Activated gamma-delta T cell treated with anti-CD3 and anti-CD28 coated beads, Interleukin-2, amount 50 U/mL, for 16 hours (primary cell): ENCODE data around the gene TSC22D1.

Experiments used
- DNase-seq: peaks from one replicate; pipeline ENCODE4 v3.0.0-alpha.2; 2020; ENCODE audit warnings: low read depth

Gene TSC22D1

DNA sequence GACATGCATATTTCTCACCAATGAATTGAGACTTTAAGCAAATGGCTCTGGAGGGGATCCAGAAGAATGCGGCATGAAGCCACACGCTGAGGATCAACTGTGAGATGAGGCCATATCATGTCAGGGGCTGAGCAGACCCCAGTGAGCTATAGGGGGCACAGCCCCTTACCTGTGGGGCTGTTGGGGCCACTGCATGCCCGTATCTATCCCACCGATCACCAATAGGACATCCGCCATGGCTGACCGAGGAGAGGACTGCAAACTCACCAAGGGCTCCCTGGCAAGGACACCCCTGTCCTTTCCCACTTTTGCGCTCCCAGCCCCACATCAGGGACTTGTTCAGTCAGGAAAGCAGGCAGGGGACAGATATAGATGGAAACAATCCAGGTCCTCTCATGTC lies 124.5 kb downstream of the TSC22D1 start:
- DNase-seq = no peak

DNA sequence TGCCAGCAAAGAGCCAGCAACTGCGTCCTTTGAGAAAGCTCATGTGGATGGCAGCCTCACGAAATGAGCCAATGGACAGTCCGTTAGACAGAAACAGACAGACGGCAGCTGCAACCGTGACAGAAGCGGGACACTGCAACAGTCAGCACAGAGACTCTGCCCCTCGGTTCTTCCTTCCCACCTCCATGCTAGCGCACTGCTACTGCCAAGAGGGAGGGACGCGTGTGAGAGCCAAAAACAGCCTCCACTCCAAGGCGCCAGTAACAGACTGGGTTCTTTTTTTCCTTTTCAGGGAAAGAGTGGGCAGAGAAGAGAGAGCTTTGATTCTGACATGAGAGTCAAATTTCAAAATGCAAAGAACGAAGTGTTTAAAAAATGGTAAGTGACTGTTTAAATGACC lies 125.0 kb downstream of the TSC22D1 start:
- no peak for DNase-seq

DNA sequence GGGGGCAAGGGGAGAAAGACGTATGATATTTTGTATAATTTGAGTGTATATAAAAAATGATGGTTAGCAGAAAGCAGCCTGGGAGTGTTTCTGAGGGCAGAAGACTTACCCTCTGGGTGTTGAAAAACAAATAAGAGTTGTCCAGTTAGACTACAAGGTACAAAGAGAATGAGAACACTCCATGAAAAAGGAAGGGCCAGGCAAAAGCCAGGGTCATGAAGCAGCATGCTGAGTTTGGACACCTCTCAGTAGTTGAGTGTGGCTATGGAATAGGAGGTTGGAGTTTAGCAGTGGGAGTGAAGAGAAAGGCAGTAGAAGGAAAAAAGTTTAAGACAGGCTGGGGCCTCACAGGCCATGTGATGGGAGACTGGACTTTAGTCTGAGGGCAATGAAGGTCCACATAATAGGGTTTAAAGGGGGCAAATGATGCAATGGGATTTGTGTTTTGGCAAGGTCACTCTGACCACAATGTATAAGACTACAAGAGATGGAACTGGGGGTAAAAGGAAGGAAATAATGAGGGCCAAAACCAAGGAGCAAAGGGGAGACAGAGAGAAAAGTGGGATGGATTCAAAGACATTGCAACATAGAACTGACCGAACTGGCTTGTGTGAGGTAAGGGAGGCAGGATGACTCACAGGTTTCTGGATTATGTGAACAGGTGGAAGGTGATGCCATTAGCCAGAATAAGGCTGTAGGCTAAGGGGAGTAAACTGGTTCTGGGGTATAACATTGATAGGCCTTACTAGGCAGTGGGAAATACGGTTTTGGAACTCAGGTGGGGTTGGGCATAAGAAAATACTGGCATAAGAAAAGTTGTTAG lies 125.9 kb downstream of the TSC22D1 start:
- no peak for DNase-seq

DNA sequence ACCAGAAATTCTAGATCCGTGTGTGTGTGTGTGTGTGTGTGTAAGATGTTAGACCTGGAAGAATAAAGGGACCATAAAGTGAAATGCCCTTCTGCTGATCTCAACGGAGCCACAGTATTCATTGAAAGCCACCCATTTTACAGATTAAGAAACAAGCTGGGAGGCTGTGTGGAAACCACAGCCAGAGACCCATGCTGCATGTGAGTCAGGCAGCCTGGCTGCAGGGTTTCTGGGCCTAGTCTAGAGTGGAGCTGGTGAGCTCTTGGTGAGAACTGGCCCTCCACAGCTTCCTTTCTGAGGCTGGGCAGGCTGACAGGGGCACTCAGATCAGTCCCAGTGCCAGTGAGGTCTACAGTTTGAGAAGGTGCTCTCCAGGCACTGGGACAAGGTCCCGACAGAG lies 127.3 kb downstream of the TSC22D1 start:
- DNase-seq = no peak

DNA sequence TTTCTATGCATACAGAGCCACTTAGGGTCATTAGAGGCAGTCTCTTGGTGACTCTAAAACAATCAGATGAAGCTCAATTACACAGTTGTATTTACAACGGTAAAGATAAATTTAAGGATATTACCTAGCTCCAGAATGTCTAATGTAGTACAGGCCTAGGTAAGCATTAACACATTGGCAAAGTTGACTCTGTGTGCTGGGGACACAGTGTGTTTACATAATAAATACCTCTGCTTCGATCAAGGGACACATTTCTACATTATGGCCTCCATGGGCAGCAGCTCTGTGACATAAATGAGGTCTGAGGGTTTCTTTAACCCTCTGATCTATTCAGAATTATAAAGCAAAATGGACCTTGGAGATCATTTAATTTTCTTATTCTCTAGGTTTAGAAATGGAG lies 127.8 kb downstream of the TSC22D1 start:
- no peak for DNase-seq

DNA sequence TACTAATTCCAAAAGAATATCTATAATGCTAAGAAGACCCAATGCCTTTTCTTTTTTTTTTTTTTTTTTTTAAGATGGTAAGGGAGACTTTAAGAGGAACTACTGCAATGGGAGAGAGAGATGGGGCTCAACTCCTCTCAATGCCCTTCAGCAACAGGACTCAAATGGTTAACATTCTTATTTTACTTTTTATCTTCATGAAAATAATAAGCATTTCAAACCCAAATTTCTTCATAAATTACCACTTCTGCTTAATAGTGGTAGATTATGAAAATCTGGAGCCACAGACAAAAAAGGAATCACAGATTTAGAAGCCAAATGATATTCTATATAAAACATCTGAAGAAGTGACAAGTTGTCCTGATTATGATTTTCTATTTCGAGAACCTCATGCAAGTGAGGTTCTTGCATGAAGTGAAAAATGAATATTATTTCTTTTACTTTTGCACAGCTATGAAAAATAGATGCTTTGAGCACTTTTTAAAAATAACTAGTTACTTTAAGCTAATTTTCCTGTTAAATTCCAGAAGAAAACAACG lies 128.3 kb downstream of the TSC22D1 start:
- DNase-seq = no peak

DNA sequence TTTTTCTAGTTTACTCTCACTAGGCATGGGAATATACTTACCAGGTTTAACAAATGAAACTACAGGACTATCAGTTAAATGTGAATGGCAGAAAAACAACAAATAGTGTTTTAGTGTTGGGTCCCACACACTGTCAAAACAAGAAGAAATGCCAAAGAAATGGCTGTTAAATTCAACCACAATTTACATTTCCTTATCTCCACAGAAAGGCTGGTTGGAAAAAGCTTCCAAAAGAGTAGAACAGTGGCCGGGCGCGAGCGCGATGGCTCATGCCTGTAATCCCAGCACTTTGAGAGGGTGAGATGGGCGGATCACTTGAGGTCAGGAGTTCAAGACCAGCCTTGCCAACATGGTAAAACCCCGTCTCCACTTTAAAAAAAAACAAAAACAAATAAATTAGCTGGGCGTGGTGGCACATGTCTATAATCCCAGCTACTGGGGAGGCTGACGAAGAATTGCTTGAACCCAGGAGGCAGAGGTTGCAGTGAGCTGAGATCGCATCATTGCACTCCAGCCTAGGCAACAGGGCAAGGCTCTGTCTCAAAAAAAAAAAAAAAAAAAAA lies 136.0 kb downstream of the TSC22D1 start:
- no peak for DNase-seq

DNA sequence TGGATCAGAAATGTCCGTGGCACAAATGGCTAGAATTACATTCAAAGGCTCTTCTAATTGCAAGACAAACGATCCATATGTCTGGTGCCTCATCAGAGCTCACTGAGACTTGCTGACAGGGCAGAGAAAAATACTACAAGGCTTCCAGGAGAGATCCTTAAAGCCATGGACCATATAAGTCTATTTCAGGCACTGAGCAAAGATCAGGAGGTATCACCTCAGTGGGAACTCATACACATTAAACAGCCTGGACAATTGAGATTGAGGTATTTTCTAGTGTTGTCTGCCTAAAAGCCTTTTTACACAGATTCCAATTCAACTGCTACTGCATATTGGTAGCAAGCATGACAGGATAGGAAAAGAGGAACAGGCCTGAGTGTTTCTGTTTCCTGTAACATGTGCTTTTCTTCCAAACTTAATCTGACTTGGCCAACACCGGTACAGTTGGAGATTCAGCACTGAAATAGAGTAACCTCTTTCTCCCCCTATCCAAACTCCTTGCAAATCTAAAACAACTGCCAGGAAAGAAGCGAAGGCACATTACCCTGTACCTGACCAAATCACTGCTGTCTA lies 136.6 kb downstream of the TSC22D1 start:
- DNase-seq = no peak

DNA sequence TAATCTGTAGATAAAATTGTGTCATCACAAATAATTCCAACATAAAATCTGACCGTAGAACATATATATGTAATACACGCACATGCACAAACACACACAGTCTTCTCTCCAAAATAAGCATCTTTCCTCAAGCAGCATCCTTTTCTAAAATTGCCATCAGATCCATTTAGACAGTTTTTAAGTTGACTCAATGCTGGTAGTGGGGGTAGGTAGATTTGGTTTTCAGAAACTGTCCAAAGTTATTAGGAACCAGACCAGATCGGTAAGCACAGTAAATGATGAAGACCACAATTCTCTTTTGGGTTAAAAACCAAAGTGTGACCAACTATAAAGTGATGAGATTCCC lies 137.9 kb downstream of the TSC22D1 start:
- no peak for DNase-seq

DNA sequence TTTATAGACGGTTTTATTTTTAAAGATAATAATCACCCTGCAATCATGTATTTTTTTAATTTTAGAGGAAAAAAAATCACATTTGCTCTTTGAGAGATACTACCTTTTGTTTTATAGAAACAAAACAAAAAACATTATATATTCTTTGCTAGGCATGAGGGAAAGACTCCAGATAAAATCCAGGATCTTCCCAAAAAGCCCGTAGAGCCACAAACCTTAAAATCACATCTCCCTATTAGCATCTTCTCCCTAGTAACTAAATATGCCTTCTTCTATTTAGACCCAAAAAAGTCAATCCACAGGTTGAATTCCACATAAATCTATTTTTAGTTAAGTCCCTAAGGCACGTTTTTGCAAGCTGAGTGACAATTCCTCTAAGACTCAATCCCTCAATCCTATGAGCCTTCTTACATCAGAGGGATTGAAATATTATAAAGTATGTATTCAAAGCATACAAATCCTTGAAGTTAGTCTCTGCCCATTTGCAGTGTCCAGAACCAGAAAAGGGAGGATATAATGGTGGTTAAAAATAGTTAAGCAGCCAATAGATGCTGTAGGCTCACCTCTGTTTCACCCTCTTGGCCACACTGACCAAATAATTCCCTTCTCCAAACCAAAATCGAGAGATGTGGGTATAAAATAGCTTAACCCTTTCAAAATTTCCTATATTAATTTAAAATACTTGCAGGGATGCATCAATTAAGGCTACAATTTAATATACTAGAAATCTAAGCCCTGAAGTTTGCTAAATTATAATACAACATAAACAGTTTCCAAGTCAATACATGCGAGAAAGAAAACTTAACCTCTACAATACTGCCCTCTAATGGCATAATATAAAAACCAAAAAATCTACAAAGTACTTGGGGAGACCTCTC lies 138.5 kb downstream of the TSC22D1 start:
- DNase-seq = no peak

DNA sequence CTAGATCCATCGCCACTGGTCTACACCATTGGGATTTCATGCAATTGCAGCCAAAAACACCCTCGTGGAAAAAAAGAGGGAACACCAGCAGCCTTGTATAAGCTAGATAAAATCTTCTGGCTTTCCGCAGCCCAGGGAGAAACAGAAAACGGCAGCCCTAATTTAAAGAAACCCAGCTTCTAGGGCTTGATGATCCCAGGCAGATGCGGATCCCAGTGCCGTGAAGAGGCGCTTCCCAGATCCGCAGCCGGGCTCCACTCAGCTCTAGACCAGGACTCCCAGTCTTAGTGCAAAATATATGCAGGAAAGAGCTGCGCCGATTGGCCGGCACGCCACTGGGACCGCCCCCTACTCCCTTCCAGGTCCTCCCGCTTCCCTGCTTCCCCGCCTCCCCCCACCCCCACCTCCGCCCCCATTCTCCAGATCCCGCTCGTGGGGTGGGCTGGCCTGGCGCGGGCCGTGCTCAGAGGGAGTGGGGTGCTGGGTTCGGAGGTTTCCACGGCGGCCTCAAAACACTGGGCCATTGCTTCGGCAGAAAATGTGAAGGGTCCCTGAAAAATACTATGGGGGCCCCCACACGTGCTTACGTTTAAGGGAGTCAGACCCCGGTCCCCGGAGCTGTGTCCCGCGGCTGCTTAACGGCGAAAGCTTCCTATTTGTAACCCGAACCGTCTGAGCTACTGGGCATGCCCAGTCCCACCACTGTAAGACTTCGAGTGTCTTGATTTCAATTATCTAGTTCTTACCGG lies 139.4 kb downstream of the TSC22D1 start:
- no peak for DNase-seq

DNA sequence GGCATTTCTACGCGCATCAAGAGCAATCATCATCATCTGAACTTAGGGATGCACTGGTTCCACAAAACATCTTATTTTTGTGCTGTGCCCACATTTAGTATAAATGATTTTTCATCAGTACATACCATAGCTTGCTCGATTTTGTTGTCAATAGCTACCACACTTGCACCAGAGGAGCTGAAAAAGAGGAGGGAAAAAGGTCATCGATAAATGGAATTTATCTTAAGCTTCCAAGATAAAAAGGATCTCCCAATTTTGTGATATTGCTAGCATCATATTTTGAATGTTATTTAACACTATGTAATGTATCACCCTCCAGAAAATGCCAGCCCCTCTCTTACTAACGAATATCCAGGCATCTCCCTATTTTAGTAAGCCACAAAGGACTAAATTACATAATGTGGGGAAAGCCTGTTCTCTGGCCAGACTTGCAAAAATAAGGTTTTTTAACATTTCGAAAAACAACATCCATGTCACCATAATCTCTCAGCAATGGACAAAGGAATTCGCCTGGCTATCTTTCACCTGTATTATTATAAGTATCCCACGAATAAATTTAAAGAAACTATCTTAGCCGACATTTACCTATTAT lies 140.1 kb downstream of the TSC22D1 start:
- DNase-seq = no peak

DNA sequence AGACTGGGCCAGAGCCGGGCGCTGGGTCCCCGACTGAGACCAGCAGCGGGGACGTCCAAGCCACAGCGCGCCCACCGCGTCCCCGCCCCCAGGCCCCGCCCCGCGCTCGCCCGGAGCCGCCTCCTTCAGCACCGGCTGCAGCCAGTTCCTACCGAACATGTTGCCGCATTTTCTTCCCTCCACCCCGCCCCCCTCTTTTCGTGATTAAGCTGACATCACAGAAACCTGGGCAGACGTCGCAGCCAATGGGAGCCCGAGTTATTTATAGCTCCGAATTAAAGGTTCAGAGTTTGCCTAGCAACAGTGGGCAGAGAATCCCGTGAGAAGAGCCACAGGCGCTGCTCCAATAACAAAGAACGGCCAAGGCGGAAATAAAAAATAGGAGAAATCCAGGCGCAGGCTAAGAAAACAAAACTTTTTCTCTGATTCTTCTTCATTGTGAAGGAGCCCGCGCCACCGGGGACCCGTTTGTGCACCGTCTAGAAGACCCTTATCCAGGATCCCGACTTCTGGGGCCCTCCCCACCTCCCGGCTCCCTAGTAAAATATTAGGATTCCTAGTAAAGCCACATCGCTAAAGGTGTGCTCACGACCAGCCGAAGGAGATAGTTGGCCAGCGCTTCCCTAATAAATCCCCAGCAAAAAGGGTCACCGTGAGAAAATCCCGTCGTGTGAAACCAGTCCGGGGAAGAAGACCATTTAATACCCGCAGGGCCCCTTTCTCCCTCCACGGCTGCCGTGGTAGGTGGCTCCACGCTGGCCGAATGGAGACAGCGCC lies 140.8 kb downstream of the TSC22D1 start:
- peak; percentile 88 for DNase-seq

DNA sequence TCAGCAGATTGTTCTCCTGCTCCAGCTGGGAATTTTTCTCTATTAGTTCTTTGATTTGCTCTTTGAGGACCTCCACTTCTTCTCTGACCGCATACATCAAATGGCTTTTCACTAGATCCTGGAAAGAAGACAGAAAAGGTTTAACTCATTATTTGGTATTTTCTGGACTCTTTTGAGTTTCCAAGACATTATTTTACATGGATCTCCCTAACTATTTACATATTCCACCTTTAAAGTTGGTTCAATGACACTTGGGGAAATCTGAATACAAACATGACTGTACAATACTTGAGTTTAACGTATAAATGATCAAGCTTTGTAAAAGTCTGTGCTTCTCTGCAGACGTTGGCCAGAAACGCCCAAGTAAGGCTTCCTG lies 141.4 kb downstream of the TSC22D1 start:
- DNase-seq = no peak

DNA sequence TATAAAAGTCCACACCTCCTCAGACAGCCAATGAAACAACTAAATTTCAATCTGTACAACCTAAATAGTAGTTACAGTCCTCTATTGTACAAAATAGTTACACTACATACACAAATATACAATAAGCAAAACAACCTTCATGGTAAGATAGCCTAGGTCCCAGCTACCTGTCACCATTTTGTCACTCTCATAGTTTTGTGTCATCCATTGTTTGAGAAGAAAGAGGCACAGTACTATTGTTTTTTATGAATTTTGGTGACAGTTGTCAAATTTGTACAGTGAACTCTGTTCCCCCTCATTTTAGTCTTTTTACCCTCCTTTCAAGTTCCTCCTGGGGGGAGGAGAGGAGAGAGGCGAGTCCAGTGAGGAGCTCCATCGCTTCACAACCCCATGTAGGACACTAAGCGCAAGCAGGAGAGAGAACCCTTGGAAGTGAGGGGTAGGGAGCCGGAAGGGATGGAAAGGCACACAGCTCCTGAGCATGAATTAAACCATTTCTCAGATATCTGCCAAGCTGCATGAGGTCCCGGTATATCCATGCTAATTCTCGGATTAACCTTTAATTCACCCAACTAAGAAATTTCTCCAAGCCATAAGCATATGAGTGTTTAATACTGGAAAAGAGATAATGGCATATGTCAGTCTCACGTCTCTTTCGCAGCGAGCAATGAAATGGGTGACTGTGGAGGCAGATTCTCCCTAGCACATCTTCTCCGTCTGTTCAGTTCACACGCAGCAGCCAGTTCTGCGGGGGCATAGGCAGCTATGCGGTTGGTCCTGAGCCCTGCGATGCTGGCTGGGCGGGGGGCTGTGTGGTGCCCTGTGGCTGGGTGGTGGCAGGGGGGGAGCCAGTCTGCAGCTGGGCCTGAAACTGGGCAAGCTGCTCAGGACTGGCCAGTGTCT lies 142.0 kb downstream of the TSC22D1 start:
- DNase-seq = no peak

DNA sequence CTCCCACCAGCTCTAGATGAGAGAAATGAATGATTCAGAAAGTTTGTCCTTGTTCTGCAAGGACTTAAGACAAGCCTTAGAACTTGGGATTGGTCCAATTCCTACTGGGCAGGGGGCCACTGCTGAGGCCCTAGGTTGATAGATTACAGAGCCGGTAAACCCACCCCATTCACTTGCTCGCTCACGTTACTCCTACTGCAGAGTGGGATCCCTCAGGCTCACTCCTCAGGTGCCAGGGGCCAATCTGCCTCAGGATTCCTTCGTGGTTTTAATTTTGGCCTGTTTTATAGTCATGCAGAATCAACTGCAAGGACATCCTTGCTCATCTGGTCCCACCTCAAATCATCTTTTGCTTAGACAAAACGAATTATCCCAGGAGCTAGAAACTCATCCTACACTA lies 143.5 kb downstream of the TSC22D1 start:
- no peak for DNase-seq

DNA sequence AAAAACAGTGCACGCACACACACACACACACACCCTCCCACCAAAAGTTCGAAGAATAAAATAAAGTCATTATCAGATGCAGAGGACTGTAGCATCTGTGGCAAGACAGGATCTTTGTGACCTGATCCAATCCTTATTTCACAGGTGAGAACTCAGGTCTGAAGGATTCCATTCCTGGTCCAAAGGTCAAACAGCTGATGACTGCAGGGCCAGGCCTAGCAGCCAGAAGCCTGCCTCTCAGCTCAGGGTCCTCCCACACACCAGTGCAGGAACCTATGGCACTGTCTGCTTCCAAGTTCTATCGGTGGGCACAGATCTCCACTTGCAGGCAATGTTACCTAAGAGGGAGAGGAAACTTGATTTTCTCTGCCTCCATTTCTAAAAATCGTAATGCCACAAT lies 145.0 kb downstream of the TSC22D1 start:
- DNase-seq = no peak

DNA sequence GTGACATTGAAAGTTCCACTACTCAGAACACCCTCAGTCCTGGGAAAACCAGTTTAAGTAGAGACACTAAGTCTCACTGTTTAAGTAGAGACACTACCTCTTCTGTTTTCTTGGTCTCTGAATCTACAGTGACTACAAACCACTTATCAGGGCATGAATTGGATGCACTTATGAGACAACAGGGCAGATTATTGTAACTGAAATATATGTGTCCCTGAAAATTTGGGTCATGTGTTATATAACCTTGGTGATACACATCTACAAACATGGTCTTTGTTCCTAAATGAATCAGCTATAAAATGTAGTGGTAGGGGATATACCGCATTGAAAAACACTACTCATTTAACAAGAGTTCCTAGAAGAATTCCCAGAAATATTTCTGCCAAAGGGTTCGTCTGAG lies 146.8 kb downstream of the TSC22D1 start:
- no peak for DNase-seq

DNA sequence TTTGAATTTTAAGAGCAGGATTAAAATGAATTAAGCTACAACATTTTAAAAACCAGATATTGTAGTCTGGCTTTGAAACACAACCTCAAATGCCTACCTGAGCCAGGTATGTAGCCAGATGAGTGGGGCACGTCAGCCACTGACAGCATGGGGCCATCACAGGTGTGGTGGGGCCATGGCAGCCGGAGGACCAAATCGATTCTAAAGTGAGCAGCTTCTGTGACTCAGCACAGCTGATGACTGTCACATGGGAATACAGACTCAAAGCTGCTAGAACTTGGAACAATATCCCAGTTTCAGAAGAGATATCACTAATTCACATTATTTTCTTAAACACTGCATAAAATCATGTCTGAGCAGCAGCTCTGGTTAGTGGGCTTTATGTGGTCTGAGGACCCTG lies 149.7 kb downstream of the TSC22D1 start:
- DNase-seq = no peak

DNA sequence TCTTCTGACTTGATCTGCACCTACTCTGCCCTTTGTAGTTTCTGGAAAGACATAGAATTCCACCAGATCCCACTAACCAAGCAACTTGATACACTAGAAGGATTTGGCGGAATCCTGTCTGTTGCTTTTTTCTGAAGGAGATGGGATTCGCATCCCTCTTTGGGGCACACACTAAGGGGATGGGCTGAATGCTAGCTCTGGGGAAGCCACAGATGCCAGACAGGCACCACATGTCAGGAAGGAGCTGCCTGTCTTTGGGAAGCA lies 150.4 kb downstream of the TSC22D1 start:
- DNase-seq = no peak
